Neuronal stem cell (in vitro differentiated cells): Measurements from ENCODE around the gene ENAM.

Experiments used
- DNase-seq: peaks from one replicate; pipeline ENCODE4 v3.0.0-alpha.2; 2013; ENCODE audit warnings: low spot score
- H2AFZ ChIP-seq: one replicate; pipeline ENCODE4 v1.6.1; 2013; ENCODE audit warnings: mild to moderate bottlenecking, low read length, inconsistent platforms
- H2AK5ac ChIP-seq: 2 replicates; pipeline ENCODE4 v1.6.1; 2013; ENCODE audit warnings: low read depth, mild to moderate bottlenecking, inconsistent platforms, low read length, moderate library complexity, mixed read lengths
- H2BK120ac ChIP-seq: 2 replicates; pipeline ENCODE4 v1.6.1; 2013; ENCODE audit warnings: low read depth, mild to moderate bottlenecking, inconsistent platforms, low read length, moderate library complexity, mixed read lengths
- H2BK12ac ChIP-seq: one replicate; pipeline ENCODE4 v1.6.1; 2013; ENCODE audit warnings: low read length, inconsistent platforms
- H2BK15ac ChIP-seq: 2 replicates; pipeline ENCODE4 v1.6.1; 2013; ENCODE audit warnings: mild to moderate bottlenecking, low read length, inconsistent platforms, mixed read lengths
- H2BK5ac ChIP-seq: one replicate; pipeline ENCODE4 v1.6.1; 2013; ENCODE audit warnings: inconsistent platforms, mild to moderate bottlenecking, low read length, moderate library complexity
- H3K14ac ChIP-seq: one replicate; pipeline ENCODE4 v1.6.1; 2013; ENCODE audit warnings: low read length, inconsistent platforms
- H3K18ac ChIP-seq: 2 replicates; pipeline ENCODE4 v1.6.1; 2013; ENCODE audit warnings: low read length, inconsistent platforms
- H3K23ac ChIP-seq: 2 replicates; pipeline ENCODE4 v1.6.1; 2013; ENCODE audit warnings: low read depth, mild to moderate bottlenecking, mixed read lengths, low read length, inconsistent platforms; ENCODE audit not compliant: poor library complexity
- H3K27ac ChIP-seq: replicated peaks from 3 replicates; pipeline ENCODE4 v1.5.1; 2013; ENCODE audit warnings: low read length, inconsistent platforms
- H3K27me3 ChIP-seq, 3 experiments: 2 replicates each; pipeline ENCODE4 v1.6.1; 2013; ENCODE audit warnings: low read length in 3 of 3, mild to moderate bottlenecking in 2 of 3, inconsistent platforms in 1 of 3, low read depth in 1 of 3, mixed read lengths in 1 of 3, moderate library complexity in 1 of 3; ENCODE audit not compliant: control insufficient read depth in 3 of 3, insufficient read depth in 3 of 3
- H3K36me3 ChIP-seq, 2 donors: replicated peaks in 1 of 2; 2 replicates each; pipeline ENCODE4 v1.6.1; 2013; ENCODE audit warnings: low read length in 2 of 2; ENCODE audit not compliant: control insufficient read depth in 2 of 2, insufficient read depth in 2 of 2
- H3K4ac ChIP-seq: 2 replicates; pipeline ENCODE4 v1.6.1; 2013; ENCODE audit warnings: inconsistent platforms, mild to moderate bottlenecking, low read length, moderate library complexity
- H3K4me1 ChIP-seq, 2 donors: 1 replicate in 1 of 2; 2 replicates in 1 of 2; pipeline ENCODE4 v1.6.1; 2013; ENCODE audit warnings: low read length in 2 of 2, low read depth in 1 of 2; ENCODE audit not compliant: control insufficient read depth in 2 of 2, insufficient read depth in 1 of 2
- H3K4me2 ChIP-seq: one replicate; pipeline ENCODE4 v1.6.1; 2013; ENCODE audit warnings: mild to moderate bottlenecking, low read length, inconsistent platforms; ENCODE audit not compliant: insufficient read depth, poor library complexity, severe bottlenecking
- H3K4me3 ChIP-seq, 2 donors: 2 replicates each; pipeline ENCODE4 v1.5.1; 2013; ENCODE audit warnings: low read length in 2 of 2, mild to moderate bottlenecking in 2 of 2, inconsistent platforms in 1 of 2, moderate library complexity in 1 of 2
- H3K79me1 ChIP-seq: one replicate; pipeline ENCODE4 v1.6.1; 2013; ENCODE audit warnings: low read depth, mild to moderate bottlenecking, inconsistent platforms, low read length, moderate library complexity
- H3K9ac ChIP-seq: one replicate; pipeline ENCODE4 v1.6.1; 2013; ENCODE audit warnings: mild to moderate bottlenecking, low read depth, low read length, inconsistent platforms; ENCODE audit not compliant: poor library complexity
- H3K9me3 ChIP-seq, 2 donors: replicated peaks in 1 of 2; 2 replicates each; pipeline versions ENCODE3 to v1.6.1; 2013; ENCODE audit warnings: low read length in 2 of 2, mild to moderate bottlenecking in 2 of 2, inconsistent platforms in 1 of 2, low read depth in 1 of 2, mixed read lengths in 1 of 2, moderate library complexity in 1 of 2; ENCODE audit not compliant: control insufficient read depth in 2 of 2, insufficient read depth in 1 of 2
- H4K8ac ChIP-seq: one replicate; pipeline ENCODE4 v1.6.1; 2013; ENCODE audit warnings: low read depth, mild to moderate bottlenecking, inconsistent platforms, low read length, moderate library complexity
- H4K91ac ChIP-seq: one replicate; pipeline ENCODE4 v1.6.1; 2013; ENCODE audit warnings: low read length, low read depth, mild to moderate bottlenecking, inconsistent platforms; ENCODE audit not compliant: poor library complexity
- WGBS, 2 donors: extraction: QIAGEN DNeasy Blood & Tissue Kit; methylation state at CpG; one replicate each; pipeline ENCODE4 v1.1.7; 2013; ENCODE audit warnings: missing lambda C conversion rate in 2 of 2, mixed read lengths in 1 of 2; ENCODE audit not compliant: insufficient read length in 2 of 2, insufficient replicate concordance in 1 of 2; ENCODE audit errors: extremely low coverage in 2 of 2; 5-methylcytosine and 5-hydroxymethylcytosine counted together

Gene ENAM

DNA sequence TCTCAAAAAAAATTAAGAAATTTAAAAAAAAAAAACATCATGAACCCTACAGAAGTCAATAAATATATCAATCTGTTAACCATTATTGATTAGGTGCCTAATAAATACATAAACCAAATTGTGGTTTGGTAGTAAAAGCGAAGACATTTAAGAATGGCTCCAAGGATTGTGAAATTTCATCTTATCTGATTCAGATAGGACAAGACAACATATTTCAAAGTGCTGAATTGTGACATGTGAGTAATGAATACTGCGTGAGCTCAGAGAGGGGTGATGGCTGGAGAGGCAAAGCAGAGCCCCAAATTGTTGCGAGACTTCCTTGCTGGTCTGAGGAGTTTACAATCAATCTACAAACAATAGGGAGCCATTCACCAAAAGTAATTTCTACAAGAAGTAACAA lies 28.2 kb upstream of the ENAM start:
- Histone ChIP-seq H2BK5ac (no peak overlapping the region), H3K79me1 (no peaks in the 10 kb centered on the region), H3K9me3 (no peaks in the 10 kb centered on the region), H2AFZ (no peak overlapping the region), H3K14ac (no peak overlapping the region), H3K18ac (no peak overlapping the region), H3K4ac (no peak overlapping the region), H3K23ac (no peak overlapping the region), H3K27ac (no peak overlapping the region), H2AK5ac (no peak overlapping the region), H3K36me3 (no peaks in the 10 kb centered on the region), H3K4me3 (no peak overlapping the region), H3K4me2 (no peak overlapping the region), H4K91ac (no peak overlapping the region), H4K8ac (no peak overlapping the region), H3K4me1 (no peaks in the 10 kb centered on the region), H2BK120ac (no peak overlapping the region), H3K9ac (no peak overlapping the region), H2BK15ac (no peak overlapping the region), H2BK12ac (no peak overlapping the region), H3K27me3 (no peaks in the 10 kb centered on the region)
- no CpG with 5 or more reads among the region's 3 CpGs for WGBS, 2 donors
- no peak for DNase-seq

DNA sequence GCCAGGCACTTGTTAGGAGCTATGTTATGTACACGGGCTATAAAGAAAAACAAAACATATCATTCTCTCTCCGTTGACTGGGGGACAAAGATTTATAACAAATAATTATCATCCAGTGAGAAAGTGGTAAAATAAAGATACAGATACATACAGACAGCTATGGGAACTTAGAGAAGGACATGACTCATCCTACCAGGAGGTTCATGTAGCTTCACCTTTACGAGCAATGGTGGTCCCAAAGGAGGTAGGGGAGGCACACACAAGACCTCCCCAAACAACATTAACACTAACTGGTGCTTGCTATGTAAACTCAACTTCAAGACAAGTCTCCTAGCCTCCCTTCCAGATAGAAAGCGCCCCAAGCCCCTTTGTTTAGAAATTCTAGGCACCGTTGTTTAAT lies 27.6 kb upstream of the ENAM start:
- Histone ChIP-seq H4K91ac (no peak overlapping the region), H3K27ac (no peak overlapping the region), H2BK15ac (no peak overlapping the region), H3K23ac (no peak overlapping the region), H3K36me3 (no peaks in the 10 kb centered on the region), H2BK5ac (no peak overlapping the region), H3K4me3 (no peak overlapping the region), H3K27me3 (no peaks in the 10 kb centered on the region), H3K4me1 (no peaks in the 10 kb centered on the region), H2AK5ac (no peak overlapping the region), H2BK12ac (no peak overlapping the region), H3K4ac (no peak overlapping the region), H3K4me2 (no peak overlapping the region), H2BK120ac (no peak overlapping the region), H3K9ac (peak overlapping the region; percentile 27), H2AFZ (peak overlapping the region; percentile 42), H4K8ac (no peak overlapping the region), H3K18ac (no peak overlapping the region), H3K14ac (no peak overlapping the region), H3K79me1 (no peaks in the 10 kb centered on the region), H3K9me3 (no peaks in the 10 kb centered on the region)
- no CpG with 5 or more reads among the region's 5 CpGs for WGBS, 2 donors
- DNase-seq = no peak

DNA sequence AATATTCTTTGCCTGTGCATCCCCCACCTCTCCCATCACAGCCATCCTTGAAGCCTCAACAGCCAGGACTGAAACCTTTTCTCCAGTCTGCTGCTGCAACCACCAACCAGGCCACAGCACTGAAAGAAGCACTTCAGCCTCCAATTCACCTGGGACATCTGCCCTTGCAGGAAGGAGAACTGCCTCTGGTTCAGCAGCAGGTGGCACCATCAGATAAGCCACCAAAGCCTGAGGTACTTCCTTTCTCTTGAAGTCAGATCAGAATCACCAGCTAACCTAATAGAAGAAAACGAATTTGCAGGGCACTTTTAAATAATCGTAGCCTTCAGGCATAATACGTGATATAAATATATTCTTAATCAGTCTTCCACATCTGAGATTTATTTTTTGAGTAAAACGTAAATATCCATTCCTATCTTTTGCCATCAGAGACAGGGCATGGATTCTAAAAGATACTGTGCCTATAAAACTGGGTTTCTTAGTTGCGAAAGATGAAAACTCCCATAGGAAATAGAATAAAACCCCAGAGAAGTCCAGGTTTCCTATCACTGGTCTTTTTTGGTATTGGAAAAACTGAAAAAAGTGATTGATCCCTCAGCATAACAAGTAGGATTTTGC lies 27.0 kb upstream of the ENAM start:
- Histone ChIP-seq H3K27me3 (no peaks in the 10 kb centered on the region), H3K14ac (no peak overlapping the region), H3K27ac (no peak overlapping the region), H2BK120ac (no peak overlapping the region), H2BK15ac (no peak overlapping the region), H3K9me3 (no peaks in the 10 kb centered on the region), H4K91ac (no peak overlapping the region), H3K9ac (no peak overlapping the region), H2AFZ (peak overlapping the region; percentile 42), H3K4me3 (no peak overlapping the region), H2BK12ac (no peak overlapping the region), H3K4ac (no peak overlapping the region), H3K79me1 (no peaks in the 10 kb centered on the region), H4K8ac (no peak overlapping the region), H2BK5ac (no peak overlapping the region), H3K4me1 (no peaks in the 10 kb centered on the region), H3K23ac (no peak overlapping the region), H3K4me2 (no peak overlapping the region), H3K18ac (no peak overlapping the region), H3K36me3 (no peaks in the 10 kb centered on the region), H2AK5ac (no peak overlapping the region)
- DNase-seq = peak; percentile 56
- WGBS, 2 donors = no CpG with 5 or more reads among the region's 5 CpGs

DNA sequence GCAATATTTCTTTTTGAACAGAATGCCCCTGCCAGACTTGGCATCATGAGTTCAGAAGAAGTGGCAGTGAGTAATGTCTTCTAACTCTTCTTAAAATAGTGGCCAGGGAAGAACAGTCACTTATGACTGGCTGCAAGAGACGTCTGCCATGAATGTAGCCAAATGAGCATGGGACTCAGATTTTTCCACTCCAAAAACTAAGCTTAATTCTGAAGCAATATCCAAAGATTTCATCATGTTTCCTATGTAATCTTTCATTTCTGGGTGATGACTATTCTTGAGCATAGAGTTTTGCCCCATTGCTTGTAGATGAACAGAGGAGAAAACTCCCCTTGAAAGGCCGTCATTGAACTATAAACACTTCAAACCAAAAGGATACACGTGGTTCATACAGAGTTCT lies 24.7 kb upstream of the ENAM start:
- DNase-seq = no peak
- H3K14ac ChIP-seq = no peak overlapping the region
- peaks cover 0 to 4% of the 10 kb centered on the region in 2 donors for H3K4me1 ChIP-seq
- no peak overlapping the region for H3K18ac ChIP-seq
- no peak overlapping the region for H3K4ac ChIP-seq
- no peaks in the 10 kb centered on the region for H3K79me1 ChIP-seq
- H3K4me2 ChIP-seq = no peak overlapping the region
- no peak overlapping the region for H2BK12ac ChIP-seq
- no peak overlapping the region for H2BK15ac ChIP-seq
- H3K9ac ChIP-seq = no peak overlapping the region
- no peak overlapping the region for H3K23ac ChIP-seq
- no peak overlapping the region for H2BK5ac ChIP-seq
- H4K91ac ChIP-seq = no peak overlapping the region
- H3K4me3 ChIP-seq = no peak overlapping the region
- no peak overlapping the region for H2AK5ac ChIP-seq
- WGBS, 2 donors = no CpG with 5 or more reads among the region's 3 CpGs
- H3K9me3 ChIP-seq = no peaks in the 10 kb centered on the region
- H3K27me3 ChIP-seq = no peaks in the 10 kb centered on the region
- H3K36me3 ChIP-seq = no peaks in the 10 kb centered on the region
- no peak overlapping the region for H4K8ac ChIP-seq
- H3K27ac ChIP-seq = no peak overlapping the region
- H2AFZ ChIP-seq = no peak overlapping the region
- H2BK120ac ChIP-seq = no peak overlapping the region
